ENCODE measurements around the gene MKNK2. TPM values are rescaled to one million over a fixed set of nuclear protein-coding genes. Genes with fewer than 3 reads are reported as not detected.
"Not testable (repeated sequence)": the region's sequence is repeated elsewhere in the genome, so short reads cannot be mapped to it uniquely, and the experiment has no call there.

Gene MKNK2
- polyA plus RNA-seq, 3 donors: 16.9 to 333 (median 21.8) TPM

DNA sequence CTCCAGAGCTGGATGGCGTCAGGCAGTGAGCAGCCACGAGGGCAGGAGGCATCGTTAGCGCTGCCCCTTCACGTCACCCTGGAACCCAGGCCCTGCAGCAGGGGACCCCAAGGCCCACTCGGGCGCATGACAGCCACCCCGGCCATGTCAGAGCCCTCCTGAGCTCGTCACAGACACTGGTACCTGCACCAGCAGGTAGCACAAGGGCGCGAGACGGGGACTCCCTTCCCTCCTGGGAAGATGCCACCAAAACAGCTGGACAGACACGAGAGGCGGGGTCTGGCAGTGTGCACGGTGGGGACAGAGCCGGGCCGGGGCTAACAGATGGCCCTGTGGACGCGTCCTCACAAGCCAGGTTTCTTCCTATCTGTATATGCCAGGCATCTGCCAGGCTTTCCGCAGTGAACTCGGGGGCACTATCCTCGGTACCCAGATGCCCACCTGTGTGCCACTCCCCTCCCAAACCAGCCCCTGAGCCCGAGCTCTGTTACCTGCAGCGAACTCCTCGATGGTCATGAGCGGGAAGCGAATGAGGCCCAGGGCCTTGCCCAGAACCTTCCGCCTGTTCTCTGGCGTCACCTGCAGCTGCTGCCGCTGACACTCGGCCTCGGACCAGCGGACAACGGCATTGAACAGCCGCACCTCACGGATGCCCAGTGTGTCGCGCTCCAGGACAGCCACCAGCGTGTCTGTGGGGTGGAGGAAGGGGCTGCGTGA is 61.4 kb downstream of the MKNK2 start:
- WGBS (ENCODE audit: insufficient coverage): 94% methylated on average over 32 of the region's 40 CpGs
- Mint-ChIP-seq H3K27ac (peak overlapping the region in 1 of 7 donors; percentile 23), H3K9me3 (peaks cover 0 to 2% (median 0%) of the 10 kb centered on the region in 7 donors), H3K4me1 (no peaks in the 10 kb centered on the region), H3K27me3 (ENCODE audit: low read depth in 3 of 3) (peaks cover 0 to 2% (median 0%) of the 10 kb centered on the region in 3 donors), H3K4me3 (no peak overlapping the region), H3K36me3 (peaks cover 28 to 80% of the 10 kb centered on the region in 2 donors)
- Histone ChIP-seq H3K79me2 (ENCODE audit: insufficient read depth, low read length) (no peaks in the 10 kb centered on the region), H3K9me3 (replicated peaks in 1 of 2; ENCODE audit: control insufficient read depth in 1 of 2, insufficient read depth in 1 of 2, low read length in 2 of 2) (no peaks in the 10 kb centered on the region), H3K27me3 (ENCODE audit: control insufficient read depth in 2 of 2, insufficient read depth in 2 of 2, low read length in 2 of 2) (no peaks in the 10 kb centered on the region), H3K9ac (ENCODE audit: insufficient read depth, low read length, poor library complexity, severe bottlenecking) (no peak overlapping the region), H4K20me1 (ENCODE audit: insufficient read depth, low read length) (peaks cover 66% of the 10 kb centered on the region), H3K36me3 (replicated peaks in 1 of 2; ENCODE audit: control insufficient read depth in 1 of 2, insufficient read depth in 2 of 2, low read length in 2 of 2) (peaks cover 52 to 68% of the 10 kb centered on the region in 2 donors), H3K27ac (ENCODE audit: low read depth in 1 of 2, low read length in 2 of 2) (no peak overlapping the region), H2AFZ (ENCODE audit: insufficient read depth, low read depth, low read length, poor library complexity, severe bottlenecking) (no peak overlapping the region), H3K4me3 (replicated peaks in 1 of 3; ENCODE audit: low read depth in 2 of 3, low read length in 3 of 3) (no peak overlapping the region), H3K4me2 (replicated peaks; ENCODE audit: extremely low read depth, low read length, poor library complexity, severe bottlenecking) (no peak overlapping the region), H3K4me1 (ENCODE audit: control insufficient read depth in 1 of 2, insufficient read depth in 2 of 2, low read length in 2 of 2) (no peaks in the 10 kb centered on the region)
- peak in 1 of 3 donors; percentile 2 for DNase-seq
- intact Hi-C loops (cut with micrococcal nuclease): no loop called here
- TF ChIP-seq, protein P1, sequence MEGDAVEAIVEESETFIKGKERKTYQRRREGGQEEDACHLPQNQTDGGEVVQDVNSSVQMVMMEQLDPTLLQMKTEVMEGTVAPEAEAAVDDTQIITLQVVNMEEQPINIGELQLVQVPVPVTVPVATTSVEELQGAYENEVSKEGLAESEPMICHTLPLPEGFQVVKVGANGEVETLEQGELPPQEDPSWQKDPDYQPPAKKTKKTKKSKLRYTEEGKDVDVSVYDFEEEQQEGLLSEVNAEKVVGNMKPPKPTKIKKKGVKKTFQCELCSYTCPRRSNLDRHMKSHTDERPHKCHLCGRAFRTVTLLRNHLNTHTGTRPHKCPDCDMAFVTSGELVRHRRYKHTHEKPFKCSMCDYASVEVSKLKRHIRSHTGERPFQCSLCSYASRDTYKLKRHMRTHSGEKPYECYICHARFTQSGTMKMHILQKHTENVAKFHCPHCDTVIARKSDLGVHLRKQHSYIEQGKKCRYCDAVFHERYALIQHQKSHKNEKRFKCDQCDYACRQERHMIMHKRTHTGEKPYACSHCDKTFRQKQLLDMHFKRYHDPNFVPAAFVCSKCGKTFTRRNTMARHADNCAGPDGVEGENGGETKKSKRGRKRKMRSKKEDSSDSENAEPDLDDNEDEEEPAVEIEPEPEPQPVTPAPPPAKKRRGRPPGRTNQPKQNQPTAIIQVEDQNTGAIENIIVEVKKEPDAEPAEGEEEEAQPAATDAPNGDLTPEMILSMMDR (IDR thresholded peaks at IDR 0.05): no peak

DNA sequence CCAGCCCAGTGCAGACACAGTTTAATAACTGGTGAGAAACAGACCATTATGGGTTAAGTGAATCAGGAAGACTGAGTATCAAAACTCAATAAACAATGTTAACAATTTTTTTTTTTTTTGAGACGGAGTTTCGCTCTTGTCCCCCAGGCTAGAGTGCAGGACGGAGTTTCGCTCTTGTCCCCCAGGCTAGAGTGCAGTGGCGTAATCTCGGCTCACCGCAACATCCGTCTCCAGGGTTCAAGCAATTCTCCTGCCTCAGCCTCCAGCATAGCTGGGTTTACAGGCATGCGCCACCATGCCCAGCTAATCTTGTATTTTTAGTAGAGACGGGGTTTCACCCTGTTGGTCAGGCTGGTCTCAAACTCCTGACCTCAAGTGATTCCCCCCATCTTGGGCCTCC is 62.6 kb downstream of the MKNK2 start:
- H3K9me3 Mint-ChIP-seq; H3K4me1 ChIP-seq (ENCODE audit: control insufficient read depth in 1 of 2, insufficient read depth in 2 of 2, low read length in 2 of 2); H3K4me3 Mint-ChIP-seq; H3K4me2 ChIP-seq (replicated peaks; ENCODE audit: extremely low read depth, low read length, poor library complexity, severe bottlenecking); H3K79me2 ChIP-seq (ENCODE audit: insufficient read depth, low read length); H3K4me1 Mint-ChIP-seq; DNase-seq; intact Hi-C loops (cut with micrococcal nuclease); H3K9me3 ChIP-seq (replicated peaks in 1 of 2; ENCODE audit: control insufficient read depth in 1 of 2, insufficient read depth in 1 of 2, low read length in 2 of 2); H3K9ac ChIP-seq (ENCODE audit: insufficient read depth, low read length, poor library complexity, severe bottlenecking); H3K4me3 ChIP-seq (replicated peaks in 1 of 3; ENCODE audit: low read depth in 2 of 3, low read length in 3 of 3); H3K27me3 Mint-ChIP-seq (ENCODE audit: low read depth in 3 of 3); H2AFZ ChIP-seq (ENCODE audit: insufficient read depth, low read depth, low read length, poor library complexity, severe bottlenecking); H3K27me3 ChIP-seq (ENCODE audit: control insufficient read depth in 2 of 2, insufficient read depth in 2 of 2, low read length in 2 of 2); H3K27ac Mint-ChIP-seq: not testable (repeated sequence)
- peaks cover 72% of the 10 kb centered on the region for H4K20me1 ChIP-seq (ENCODE audit: insufficient read depth, low read length)
- H3K36me3 ChIP-seq (replicated peaks in 1 of 2; ENCODE audit: control insufficient read depth in 1 of 2, insufficient read depth in 2 of 2, low read length in 2 of 2): peaks cover 60 to 77% of the 10 kb centered on the region in 2 donors
- WGBS (ENCODE audit: insufficient coverage): 87% methylated on average over 7 of the region's 10 CpGs
- peaks cover 28 to 84% of the 10 kb centered on the region in 2 donors for H3K36me3 Mint-ChIP-seq
- peak overlapping the region in 1 of 2 donors; percentile 14 for H3K27ac ChIP-seq (ENCODE audit: low read depth in 1 of 2, low read length in 2 of 2)

Small RNA genes within 50 kb of the gene (small RNA-seq; reads per million reads assigned to genes)
- not detected for gene AC007136.1 (ENCODE audit: insufficient read length, low read depth)

Other genes with a start within 250 kb of the MKNK2 start
- gene ATP8B3, start 239.0 kb downstream of the MKNK2 start, polyA plus RNA-seq: 1 to 10 TPM; 1.6 to 8.2 (median 1.8) TPM
- 10 to 100 TPM in 1 of 3 donors, 1 to 10 TPM in 2; 2.8 to 60.8 (median 3.0) TPM for gene REXO1, start 202.8 kb downstream of the MKNK2 start, polyA plus RNA-seq
- gene KLF16, start 187.7 kb downstream of the MKNK2 start, polyA plus RNA-seq: 10 to 100 TPM in 1 of 3 donors, under 1 TPM in 2; 0.51 to 23.3 (median 0.67) TPM
- gene ABHD17A, start 165.7 kb downstream of the MKNK2 start, polyA plus RNA-seq: 10 to 100 TPM; 69.8 to 96.1 (median 79.0) TPM
- gene ADAT3, start 145.8 kb downstream of the MKNK2 start, polyA plus RNA-seq: 1 to 10 TPM; 2.7 to 3.2 (median 3.1) TPM
- gene SCAMP4, start 145.8 kb downstream of the MKNK2 start, polyA plus RNA-seq: 10 to 100 TPM; 11.9 to 39.4 (median 15.4) TPM
- gene CSNK1G2, start 110.1 kb downstream of the MKNK2 start, polyA plus RNA-seq: 100 to 1,000 TPM in 1 of 3 donors, 10 to 100 TPM in 2; 10.8 to 215 (median 20.3) TPM
- gene BTBD2, start 35.5 kb downstream of the MKNK2 start, polyA plus RNA-seq: 10 to 100 TPM in 1 of 3 donors, 1 to 10 TPM in 2; 2.8 to 36.0 (median 3.3) TPM
- gene MOB3A, start 45.1 kb upstream of the MKNK2 start, polyA plus RNA-seq: 100 to 1,000 TPM in 1 of 3 donors, 10 to 100 TPM in 2; 60.5 to 179 (median 96.3) TPM
- 10 to 100 TPM in 1 of 3 donors, under 1 TPM in 2; 0.41 to 17.5 (median 0.80) TPM for gene IZUMO4, start 45.7 kb upstream of the MKNK2 start, polyA plus RNA-seq
- 100 to 1,000 TPM in 1 of 3 donors, 10 to 100 TPM in 1, 1 to 10 TPM in 1; 9.6 to 105 (median 12.4) TPM for gene AP3D1, start 100.3 kb upstream of the MKNK2 start, polyA plus RNA-seq
- gene DOT1L, start 112.7 kb upstream of the MKNK2 start, polyA plus RNA-seq: 10 to 100 TPM in 1 of 3 donors, under 1 TPM in 2; 0.32 to 18.2 (median 0.75) TPM
- gene PLEKHJ1, start 185.1 kb upstream of the MKNK2 start, polyA plus RNA-seq: 10 to 100 TPM; 62.1 to 90.0 (median 69.0) TPM
- 10 to 100 TPM in 2 of 3 donors, 1 to 10 TPM in 1; 8.0 to 70.8 (median 11.6) TPM for gene SF3A2, start 185.6 kb upstream of the MKNK2 start, polyA plus RNA-seq
- gene AMH, start 198.1 kb upstream of the MKNK2 start, polyA plus RNA-seq: under 1 TPM in 1 of 3 donors, not detected in 2; 0.12 TPM
- gene JSRP1, start 205.2 kb upstream of the MKNK2 start, polyA plus RNA-seq: under 1 TPM in 2 of 3 donors, not detected in 1; 0.38 to 0.50 TPM
- gene PEAK3, start 230.9 kb upstream of the MKNK2 start, polyA plus RNA-seq: 1 to 10 TPM; 2.4 to 6.3 (median 2.9) TPM

Data from CD14-positive monocyte (primary cell).